Right renal pelvis (tissue), 4 donors: ENCODE results near the gene CHCHD4. TPM values are rescaled to one million over a fixed set of nuclear protein-coding genes. Genes with fewer than 3 reads are reported as not detected.

ENCODE experiments used
- DNase-seq, 4 donors: peaks; one replicate each; pipeline ENCODE4 v3.0.0-alpha.2; 2013; ENCODE audit warnings: low read depth in 4 of 4, low spot score in 3 of 4, missing footprints in 1 of 4
- polyA plus RNA-seq, 4 donors: library from polyadenylated mRNA; unstranded; fragments of 120-200 nt; gene quantifications; one replicate each; pipeline ENCODE4 v1.2.1, GENCODE V29; 2013; ENCODE audit not compliant: insufficient read length in 4 of 4

Gene CHCHD4
- polyA plus RNA-seq, 4 donors: 19.0 to 19.9 (median 19.5) TPM

DNA sequence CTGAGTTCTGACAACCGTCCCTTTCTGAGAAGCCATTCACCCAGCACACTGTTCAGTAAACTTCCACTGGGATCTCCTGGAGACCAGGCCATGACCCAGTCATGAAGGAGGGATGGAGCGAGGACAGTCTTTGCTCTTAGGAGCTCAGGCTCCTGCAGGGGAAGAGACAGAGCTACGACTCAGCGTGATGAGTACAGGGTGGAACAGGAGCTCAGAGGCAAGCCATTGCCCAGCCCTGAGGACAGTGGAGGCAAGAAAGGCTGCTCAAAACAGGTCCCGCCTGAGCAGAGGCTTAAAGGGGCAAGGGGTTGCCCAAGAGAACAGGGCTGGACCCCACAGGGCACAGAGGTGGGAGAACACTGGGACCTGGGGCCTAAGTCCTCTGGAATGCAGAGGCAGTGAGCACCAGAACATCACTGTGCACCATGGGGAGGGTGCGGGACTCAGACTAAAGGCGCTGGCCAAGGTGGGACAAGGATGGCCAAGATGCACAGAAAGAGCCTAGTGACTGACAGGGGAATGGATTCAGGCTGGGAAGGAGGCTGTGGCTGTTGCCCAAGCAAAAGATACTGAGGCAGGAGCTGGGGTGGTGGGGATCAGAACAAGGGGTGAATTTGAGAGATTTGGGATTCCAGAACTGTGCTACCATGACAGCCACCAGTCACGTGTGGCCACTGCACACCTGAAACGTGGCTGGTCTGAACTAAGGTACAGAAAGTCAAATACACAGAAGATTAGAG lies 26.0 kb upstream of the CHCHD4 start:
- DNase-seq: no peak

DNA sequence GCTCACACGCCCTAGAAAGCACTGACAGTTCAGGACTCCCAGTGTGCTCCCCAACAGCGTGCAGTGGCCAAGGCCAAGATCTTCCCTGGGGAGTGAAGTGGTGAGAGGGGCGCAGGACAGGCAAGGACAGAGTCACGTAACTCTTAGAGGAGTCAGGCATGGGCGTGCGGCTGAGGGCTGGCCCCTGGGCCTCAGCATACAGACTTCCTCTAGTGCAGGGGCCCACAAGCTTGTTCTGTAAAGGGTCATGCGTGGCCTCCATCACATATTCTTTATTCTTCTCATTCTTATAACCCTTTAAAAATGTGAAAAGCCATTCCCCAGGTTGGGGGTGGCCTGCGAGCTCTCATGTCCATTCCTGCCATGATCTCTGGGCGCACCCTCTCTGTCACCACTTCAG lies 25.4 kb upstream of the CHCHD4 start:
- no peak for DNase-seq

- no peak for DNase-seq
These were observed 23.6 kb upstream of the CHCHD4 start for GRCh38 chr3:14148041-14148985.

GRCh38 chr3:14147617-14148016 lies 22.9 kb upstream of the CHCHD4 start:
- DNase-seq: no peak

DNA sequence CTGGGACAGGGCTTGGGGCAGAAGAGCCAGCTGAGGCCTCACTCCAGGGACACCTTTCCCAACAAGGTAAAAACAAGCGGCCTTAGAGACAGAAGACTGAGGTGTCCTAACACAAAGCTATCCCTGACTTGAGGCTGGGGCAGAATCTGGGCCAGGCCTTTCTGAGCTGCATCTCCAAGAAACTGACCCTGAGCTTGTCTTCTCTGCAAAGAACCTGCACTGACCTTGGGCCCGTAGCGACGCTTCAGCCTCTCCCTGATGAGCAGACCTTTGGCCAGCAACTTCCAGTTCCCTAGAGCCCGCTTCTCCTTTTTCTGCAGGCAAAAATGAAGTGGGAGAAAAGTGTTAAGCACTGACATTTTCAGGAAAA lies 22.4 kb upstream of the CHCHD4 start:
- no peak for DNase-seq

GRCh38 chr3:14146381-14147065 lies 21.9 kb upstream of the CHCHD4 start:
- no peak for DNase-seq

DNA sequence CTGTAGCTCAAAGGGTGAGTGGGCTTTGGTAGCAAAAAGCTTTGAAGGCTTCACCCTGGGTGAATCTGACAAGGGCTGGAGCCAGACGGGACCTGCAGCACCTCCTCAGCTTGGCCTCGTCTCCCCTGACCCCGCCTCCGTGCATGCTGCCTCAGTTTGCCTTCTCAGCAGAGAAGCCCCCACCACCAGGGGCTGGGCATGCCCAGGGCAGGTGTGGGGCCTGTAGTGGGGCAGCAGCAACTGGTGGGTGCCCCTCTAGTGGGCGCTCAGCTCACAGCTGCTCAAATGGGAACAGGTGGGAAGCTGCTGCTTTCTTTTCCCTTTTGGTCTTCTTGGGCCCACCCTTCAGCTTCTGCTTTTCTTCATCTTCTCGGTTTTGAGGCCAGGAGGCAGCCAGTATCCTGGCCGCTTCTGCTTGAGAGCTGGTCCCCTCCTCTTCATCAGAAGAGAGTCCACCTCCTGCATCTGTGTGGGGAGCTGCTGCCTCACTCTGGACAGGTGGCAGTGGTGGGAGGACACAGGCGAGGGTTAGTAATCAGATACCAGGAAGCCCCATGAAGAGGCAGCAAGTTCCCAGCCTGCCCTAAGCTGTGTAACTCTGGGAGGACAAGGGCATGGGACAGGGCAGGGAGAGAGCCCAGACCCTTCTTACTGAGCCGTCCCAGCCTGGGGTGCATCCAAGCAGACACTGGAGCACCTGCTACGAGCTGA lies 21.2 kb upstream of the CHCHD4 start:
- no peak for DNase-seq

DNA sequence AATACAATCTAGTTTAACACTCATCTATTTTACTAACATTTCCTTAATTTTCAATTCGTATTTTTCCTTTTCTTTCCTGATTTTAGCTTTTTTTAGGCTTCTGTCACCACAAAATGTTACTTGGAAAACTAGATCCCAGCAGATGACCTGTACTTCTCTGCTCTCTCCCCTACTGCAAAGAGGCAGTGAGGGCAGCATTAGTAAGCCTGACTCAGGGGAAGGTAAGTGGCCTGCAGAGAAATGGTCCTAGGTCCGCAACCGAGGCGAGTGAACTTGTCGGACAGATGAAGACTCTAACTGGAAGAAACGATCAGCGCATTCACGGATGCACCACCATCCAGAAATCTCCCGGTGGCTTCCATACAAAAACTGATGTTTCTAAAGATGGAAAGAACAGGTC lies 20.6 kb upstream of the CHCHD4 start:
- DNase-seq: no peak

- peak; percentile 65 to 87 (median 82) for DNase-seq
These were observed 19.9 kb upstream of the CHCHD4 start for GRCh38 chr3:14144423-14145075.

- peak in 1 of 4 donors; percentile 20 for DNase-seq
These were observed 18.9 kb upstream of the CHCHD4 start for GRCh38 chr3:14143271-14144225.

DNA sequence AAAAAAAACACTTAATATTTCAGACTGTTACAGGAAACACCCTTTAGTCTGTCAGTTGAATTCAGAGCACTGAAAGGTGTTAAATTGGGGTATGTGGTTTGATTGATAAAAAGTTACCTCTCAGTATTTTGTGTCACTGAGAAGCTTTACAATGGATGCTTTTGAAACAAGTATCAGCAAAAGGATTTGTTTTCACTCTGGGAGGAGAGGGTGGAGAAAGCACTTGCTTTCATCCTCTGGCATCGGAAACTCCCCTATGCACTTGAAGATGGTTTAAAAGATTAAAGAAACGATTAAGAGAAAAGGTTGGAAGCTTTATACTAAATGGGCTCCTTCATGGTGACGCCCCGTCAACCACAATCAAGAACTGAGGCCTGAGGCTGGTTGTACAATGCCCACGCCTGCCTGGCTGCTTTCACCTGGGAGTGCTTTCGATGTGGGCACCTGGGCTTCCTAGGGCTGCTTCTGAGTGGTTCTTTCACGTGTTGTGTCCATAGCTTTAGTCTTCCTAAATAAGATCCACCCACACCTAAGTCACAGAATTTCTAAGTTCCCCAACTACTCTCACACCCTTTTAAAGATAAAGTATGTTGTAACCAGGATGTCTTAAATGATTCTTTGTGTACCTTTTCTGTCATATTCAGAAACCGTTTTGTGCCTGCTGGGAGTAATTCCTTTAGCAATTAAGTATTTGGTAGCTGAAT lies 18.0 kb upstream of the CHCHD4 start:
- no peak for DNase-seq

DNA sequence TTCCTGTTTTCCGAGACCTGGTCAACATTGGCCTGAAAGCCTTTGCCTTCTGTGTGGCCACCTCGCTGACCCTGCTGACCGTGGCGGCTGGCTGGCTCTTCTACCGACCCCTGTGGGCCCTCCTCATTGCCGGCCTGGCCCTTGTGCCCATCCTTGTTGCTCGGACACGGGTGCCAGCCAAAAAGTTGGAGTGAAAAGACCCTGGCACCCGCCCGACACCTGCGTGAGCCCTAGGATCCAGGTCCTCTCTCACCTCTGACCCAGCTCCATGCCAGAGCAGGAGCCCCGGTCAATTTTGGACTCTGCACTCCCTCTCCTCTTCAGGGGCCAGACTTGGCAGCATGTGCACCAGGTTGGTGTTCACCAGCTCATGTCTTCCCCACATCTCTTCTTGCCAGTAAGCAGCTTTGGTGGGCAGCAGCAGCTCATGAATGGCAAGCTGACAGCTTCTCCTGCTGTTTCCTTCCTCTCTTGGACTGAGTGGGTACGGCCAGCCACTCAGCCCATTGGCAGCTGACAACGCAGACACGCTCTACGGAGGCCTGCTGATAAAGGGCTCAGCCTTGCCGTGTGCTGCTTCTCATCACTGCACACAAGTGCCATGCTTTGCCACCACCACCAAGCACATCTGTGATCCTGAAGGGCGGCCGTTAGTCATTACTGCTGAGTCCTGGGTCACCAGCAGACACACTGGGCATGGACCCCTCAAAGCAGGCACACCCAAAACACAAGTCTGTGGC lies 17.1 kb upstream of the CHCHD4 start:
- no peak for DNase-seq

GRCh38 chr3:14141144-14141543 lies 16.5 kb upstream of the CHCHD4 start:
- DNase-seq: no peak

DNA sequence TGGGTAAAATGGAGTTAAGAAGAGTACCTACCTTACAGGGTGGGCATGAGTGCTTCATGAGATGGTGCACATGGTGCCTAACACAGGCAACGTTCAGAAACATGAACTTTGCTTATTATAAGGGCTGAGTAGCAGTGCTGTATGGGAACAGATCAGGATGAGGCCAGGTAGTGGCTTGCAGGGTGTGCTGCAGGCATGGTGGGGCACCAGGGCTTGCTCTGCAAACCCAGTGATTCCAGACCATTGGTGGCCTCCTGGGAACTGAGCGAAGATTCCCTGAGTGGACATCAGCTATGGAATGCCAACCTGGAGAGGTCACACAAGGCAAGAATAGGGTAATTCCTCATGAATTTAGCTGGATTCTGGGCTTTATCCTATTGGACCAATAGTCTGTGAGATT lies 16.0 kb upstream of the CHCHD4 start:
- no peak for DNase-seq

- DNase-seq: no peak
These were observed 15.1 kb upstream of the CHCHD4 start for GRCh38 chr3:14139771-14140170.

DNA sequence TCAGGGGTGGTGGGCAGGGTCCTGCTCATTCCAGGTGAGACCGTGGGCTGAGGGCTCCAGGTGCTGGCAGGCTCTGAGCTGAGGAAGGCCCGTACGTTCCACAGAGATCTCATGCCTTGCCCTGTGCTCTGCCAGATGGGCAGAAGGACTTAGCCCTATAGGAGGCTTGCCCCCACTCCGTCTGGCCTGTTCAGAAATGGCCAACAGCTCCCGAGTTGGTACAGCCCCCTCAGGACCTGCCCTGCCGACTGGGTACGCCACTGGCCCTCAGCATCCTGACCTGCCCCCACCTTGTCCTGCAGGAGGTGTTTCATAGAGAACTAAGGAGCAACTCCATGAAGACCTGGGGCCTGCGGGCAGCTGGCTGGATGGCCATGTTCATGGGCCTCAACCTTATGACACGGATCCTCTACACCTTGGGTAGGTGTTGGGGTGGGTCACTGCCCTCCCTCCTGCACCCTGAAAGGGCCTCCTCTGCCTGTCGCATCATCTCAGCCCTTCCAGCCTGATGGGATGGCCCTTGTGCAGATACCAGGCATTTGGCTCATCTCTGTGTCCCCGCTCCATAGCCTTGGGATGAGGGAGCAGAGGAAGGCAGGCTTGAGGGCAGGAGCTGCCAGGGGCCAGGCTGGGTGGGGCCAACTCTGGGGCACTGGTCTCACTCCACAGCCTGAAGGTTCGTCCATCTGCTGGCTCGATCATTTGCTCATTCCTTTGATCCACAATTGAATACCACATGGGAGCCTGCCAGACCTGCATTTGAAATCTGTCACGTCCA lies 14.4 kb upstream of the CHCHD4 start:
- DNase-seq: no peak
